Endodermal cell (in vitro differentiated cells): Measurements from ENCODE around the gene RRP9. TPM values are rescaled to one million over a fixed set of nuclear protein-coding genes. Genes with fewer than 3 reads are reported as not detected.

ENCODE experiments used
- DNase-seq: peaks from one replicate; pipeline ENCODE4 v3.0.0-alpha.2; 2017
- H3K27ac ChIP-seq: 2 replicates; pipeline ENCODE4 v1.5.1; 2013; ENCODE audit warnings: mild to moderate bottlenecking, low read depth, low read length, moderate library complexity
- H3K27me3 ChIP-seq: 2 replicates; pipeline ENCODE4 v1.6.1; 2013; ENCODE audit warnings: mild to moderate bottlenecking, low read length, moderate library complexity; ENCODE audit not compliant: insufficient read depth, control insufficient read depth, poor library complexity, severe bottlenecking
- H3K36me3 ChIP-seq: 2 replicates; pipeline ENCODE4 v1.7.0; 2013; ENCODE audit warnings: mild to moderate bottlenecking, low read length, moderate library complexity; ENCODE audit not compliant: control insufficient read depth, insufficient read depth
- H3K4me1 ChIP-seq: one replicate; pipeline ENCODE4 v1.7.0; 2013; ENCODE audit warnings: low read length; ENCODE audit not compliant: control insufficient read depth, insufficient read depth
- H3K4me3 ChIP-seq: 2 replicates; pipeline ENCODE4 v1.5.1; 2013; ENCODE audit warnings: mild to moderate bottlenecking, low read length, moderate library complexity
- H3K9ac ChIP-seq: 2 replicates; pipeline ENCODE4 v1.6.1; 2013; ENCODE audit warnings: mild to moderate bottlenecking, low read length, moderate library complexity; ENCODE audit not compliant: poor library complexity, severe bottlenecking; ENCODE audit errors: extremely low read depth
- H3K9me3 ChIP-seq: 2 replicates; pipeline ENCODE4 v1.6.1; 2013; ENCODE audit warnings: mild to moderate bottlenecking, low read length, moderate library complexity; ENCODE audit not compliant: control insufficient read depth
- H3K27ac Mint-ChIP-seq: 2 replicates; pipeline ENCODE4 v1.8.0; 2020; ENCODE audit warnings: mixed read lengths
- H3K27me3 Mint-ChIP-seq: 2 replicates; pipeline ENCODE4 v1.8.0; 2021; ENCODE audit warnings: mild to moderate bottlenecking, mixed read lengths; ENCODE audit not compliant: insufficient read depth
- H3K36me3 Mint-ChIP-seq: 2 replicates; pipeline ENCODE4 v1.8.0; 2020; ENCODE audit warnings: low read depth, mixed read lengths
- H3K4me1 Mint-ChIP-seq: 2 replicates; pipeline ENCODE4 v1.8.0; 2020; ENCODE audit warnings: mixed read lengths
- H3K4me3 Mint-ChIP-seq: 2 replicates; pipeline ENCODE4 v1.8.0; 2020; ENCODE audit warnings: mild to moderate bottlenecking, moderate library complexity, mixed read lengths
- H3K9me3 Mint-ChIP-seq: 2 replicates; pipeline ENCODE4 v1.8.0; 2020; ENCODE audit warnings: mild to moderate bottlenecking, mixed read lengths
- CTCF ChIP-seq: fragments of 200-600 bp; sonication (generic); conservative IDR thresholded peaks from 2 replicates; pipeline ENCODE4 v1.5.0; 2021; ENCODE audit warnings: antibody characterized with exemption, mild to moderate bottlenecking
- WGBS, 2 experiments: methylation state at CpG; one replicate each; pipeline versions ENCODE4 v1.1.5 to v1.1.7; 2013; ENCODE audit warnings: missing lambda C conversion rate in 2 of 2, mixed read lengths in 1 of 2; ENCODE audit not compliant: insufficient coverage in 1 of 2, insufficient read length in 1 of 2; 5-methylcytosine and 5-hydroxymethylcytosine counted together
- total RNA-seq, 2 donors: library from RNA; stranded (reverse); fragmentation: NEBNext Ultra II Directional in 1 of 2; extraction: Animal tissue kit (Norgen Biotek cat#: 25700) in 1 of 2; gene quantifications; 2 replicates in 1 of 2; 3 replicates in 1 of 2; pipeline ENCODE4 v1.2.1, GENCODE V29; 2021

RRP9 gene
- total RNA-seq, 2 donors from 2014 or later = 38.6 to 89.3 TPM

- Mint-ChIP-seq H3K4me3 (no peak overlapping the region), H3K36me3 (peaks cover 11% of the 10 kb centered on the region), H3K27ac (no peak overlapping the region), H3K9me3 (no peaks in the 10 kb centered on the region), H3K4me1 (peaks cover 2% of the 10 kb centered on the region), H3K27me3 (peaks cover 61% of the 10 kb centered on the region)
- Histone ChIP-seq H3K36me3 (peaks cover 28% of the 10 kb centered on the region), H3K4me3 (no peak overlapping the region), H3K9me3 (no peaks in the 10 kb centered on the region), H3K4me1 (no peaks in the 10 kb centered on the region), H3K9ac (no peak overlapping the region), H3K27me3 (peaks cover 36% of the 10 kb centered on the region), H3K27ac (no peak overlapping the region)
- 93 to 100% methylated on average over 1 of the region's 1 CpG for WGBS, 2 experiments
- TF ChIP-seq CTCF = no peak
- no peak for DNase-seq
Observed at GRCh38 chr3:51954713-51955112, 13.0 kb upstream of the RRP9 start.

GRCh38 chr3:51954105-51954504, 12.4 kb upstream of the RRP9 start:
- H3K9me3 ChIP-seq = no peaks in the 10 kb centered on the region

GRCh38 chr3:51953445-51953844, 11.7 kb upstream of the RRP9 start:
- H3K4me3 ChIP-seq = no peak overlapping the region
- no peaks in the 10 kb centered on the region for H3K4me1 ChIP-seq
- H3K4me3 Mint-ChIP-seq = no peak overlapping the region
- peaks cover 7% of the 10 kb centered on the region for H3K36me3 Mint-ChIP-seq
- H3K27ac ChIP-seq = no peak overlapping the region
- 83 to 88% methylated on average over 2 to 3 of the region's 3 CpGs for WGBS, 2 experiments
- no peaks in the 10 kb centered on the region for H3K9me3 ChIP-seq
- peaks cover 46% of the 10 kb centered on the region for H3K27me3 ChIP-seq
- DNase-seq = no peak
- H3K4me1 Mint-ChIP-seq = peaks cover 2% of the 10 kb centered on the region
- TF ChIP-seq CTCF = no peak
- peaks cover 68% of the 10 kb centered on the region for H3K27me3 Mint-ChIP-seq
- no peak overlapping the region for H3K9ac ChIP-seq
- H3K9me3 Mint-ChIP-seq = no peaks in the 10 kb centered on the region
- H3K36me3 ChIP-seq = peaks cover 19% of the 10 kb centered on the region
- H3K27ac Mint-ChIP-seq = no peak overlapping the region

More at GRCh38 chr3:51954105-51954504, 12.4 kb upstream of the RRP9 start:
- no peaks in the 10 kb centered on the region for H3K4me1 ChIP-seq
- H3K27me3 Mint-ChIP-seq = peaks cover 66% of the 10 kb centered on the region
- no peak overlapping the region for H3K4me3 ChIP-seq
- H3K36me3 ChIP-seq = peaks cover 23% of the 10 kb centered on the region
- peaks cover 11% of the 10 kb centered on the region for H3K36me3 Mint-ChIP-seq
- H3K27me3 ChIP-seq = peaks cover 40% of the 10 kb centered on the region
- no peaks in the 10 kb centered on the region for H3K9me3 Mint-ChIP-seq
- whole genome bisulfite sequencing, 2 experiments = 88 to 92% methylated on average over 3 to 6 of the region's 6 CpGs
- no peak overlapping the region for H3K9ac ChIP-seq
- H3K4me1 Mint-ChIP-seq = peaks cover 2% of the 10 kb centered on the region
- H3K27ac Mint-ChIP-seq = no peak overlapping the region
- no peak overlapping the region for H3K4me3 Mint-ChIP-seq
- TF ChIP-seq CTCF = no peak
- H3K27ac ChIP-seq = no peak overlapping the region
- DNase-seq = no peak
